Dermis microvascular lymphatic vessel endothelial cell (primary cell): Measurements from ENCODE around the gene NCLN. TPM values are rescaled to one million over a fixed set of nuclear protein-coding genes. Genes with fewer than 3 reads are reported as not detected.

Source experiments
- DNase-seq, 2 donors: peaks; one replicate each; pipeline versions ENCODE4 v3.0.0 to v3.0.0-alpha.2; 2010; ENCODE audit warnings: low read depth in 2 of 2
- total RNA-seq: library from RNA; depleted of rRNA; stranded (reverse); fragments of >200 nt; gene quantifications from 2 replicates; pipeline ENCODE4 v1.2.1, GENCODE V29; 2014

NCLN gene, protein sequence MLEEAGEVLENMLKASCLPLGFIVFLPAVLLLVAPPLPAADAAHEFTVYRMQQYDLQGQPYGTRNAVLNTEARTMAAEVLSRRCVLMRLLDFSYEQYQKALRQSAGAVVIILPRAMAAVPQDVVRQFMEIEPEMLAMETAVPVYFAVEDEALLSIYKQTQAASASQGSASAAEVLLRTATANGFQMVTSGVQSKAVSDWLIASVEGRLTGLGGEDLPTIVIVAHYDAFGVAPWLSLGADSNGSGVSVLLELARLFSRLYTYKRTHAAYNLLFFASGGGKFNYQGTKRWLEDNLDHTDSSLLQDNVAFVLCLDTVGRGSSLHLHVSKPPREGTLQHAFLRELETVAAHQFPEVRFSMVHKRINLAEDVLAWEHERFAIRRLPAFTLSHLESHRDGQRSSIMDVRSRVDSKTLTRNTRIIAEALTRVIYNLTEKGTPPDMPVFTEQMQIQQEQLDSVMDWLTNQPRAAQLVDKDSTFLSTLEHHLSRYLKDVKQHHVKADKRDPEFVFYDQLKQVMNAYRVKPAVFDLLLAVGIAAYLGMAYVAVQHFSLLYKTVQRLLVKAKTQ
- 33.2 and 45.0 TPM in 2 replicates for total RNA-seq

- DNase-seq, result peak; percentile 90 to 96
These were observed at the start of gene NCLN for GRCh38 chr19:3185461-3186159. Gene NCLN (plus strand): TSS chr19:3185930. CDS start chr19:3186031, 101 bp downstream.

DNA sequence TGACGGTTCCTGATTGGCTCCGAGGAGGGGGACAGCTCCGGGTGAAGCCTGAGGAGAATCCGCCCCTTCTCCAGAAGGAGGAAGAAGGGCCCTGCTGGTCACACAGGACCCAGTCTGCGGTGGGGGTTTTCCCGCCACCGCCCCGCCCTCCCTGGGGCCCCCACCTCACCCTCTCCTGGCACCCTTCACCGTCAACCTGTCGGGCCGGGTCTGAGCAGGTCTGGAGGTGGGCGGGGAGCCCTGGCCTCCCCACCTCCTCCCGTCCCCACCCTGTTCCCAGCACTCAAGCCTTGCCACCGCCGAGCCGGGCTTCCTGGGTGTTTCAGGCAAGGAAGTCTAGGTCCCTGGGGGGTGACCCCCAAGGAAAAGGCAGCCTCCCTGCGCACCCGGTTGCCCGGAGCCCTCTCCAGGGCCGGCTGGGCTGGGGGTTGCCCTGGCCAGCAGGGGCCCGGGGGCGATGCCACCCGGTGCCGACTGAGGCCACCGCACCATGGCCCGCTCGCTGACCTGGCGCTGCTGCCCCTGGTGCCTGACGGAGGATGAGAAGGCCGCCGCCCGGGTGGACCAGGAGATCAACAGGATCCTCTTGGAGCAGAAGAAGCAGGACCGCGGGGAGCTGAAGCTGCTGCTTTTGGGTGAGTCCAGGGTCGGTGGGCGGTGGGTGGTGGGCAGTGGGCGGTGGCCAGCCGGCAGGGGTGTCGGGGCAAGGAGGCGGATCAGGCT, 49.6 kb upstream of the NCLN start, which contains the start of gene GNA15:
Gene GNA15, plus strand, starts transcription at position 73 of the 723 bp plus-strand sequence. Its CDS starts 418 bp downstream, at position 491.
- DNase-seq, result no peak

DNA sequence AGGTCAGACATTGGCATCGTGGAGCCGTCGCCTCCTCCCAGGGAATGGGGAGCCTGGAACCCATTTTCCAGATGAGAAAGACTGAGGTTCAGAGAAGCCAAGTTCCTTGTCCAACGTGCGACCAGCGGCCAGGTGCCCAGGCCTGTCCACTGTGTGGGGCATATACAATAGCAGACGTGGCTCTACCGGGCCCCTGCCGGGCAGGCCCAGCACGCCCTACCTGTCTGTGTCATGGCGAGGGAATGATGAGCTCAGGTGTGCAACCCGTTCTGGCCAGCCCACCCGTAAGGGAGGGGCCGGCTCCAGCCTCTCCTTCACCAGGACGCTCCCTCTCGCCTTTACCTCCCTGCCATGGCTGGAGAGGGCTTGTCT, 49.1 kb upstream of the NCLN start:
- DNase-seq, result no peak

DNA sequence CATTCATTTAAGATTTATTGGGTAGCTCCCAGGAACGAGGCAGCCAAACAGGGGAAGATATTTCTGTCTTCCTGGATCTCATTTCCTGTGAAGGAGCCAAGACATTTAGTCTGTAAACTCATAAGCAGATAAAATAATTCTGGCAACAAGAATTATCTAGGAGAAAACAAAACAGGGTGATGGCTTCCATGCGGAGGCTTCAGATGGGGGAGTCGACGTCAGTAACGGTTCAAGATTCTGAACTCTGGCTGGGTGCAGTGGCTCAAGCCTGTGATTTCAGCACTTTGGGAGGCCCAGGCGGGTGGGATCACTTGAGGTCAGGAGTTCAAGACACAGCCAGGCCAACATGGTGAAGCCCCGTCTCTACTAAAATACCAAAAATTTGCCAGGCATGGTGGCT, 48.6 kb upstream of the NCLN start:
- DNase-seq, result no peak

DNA sequence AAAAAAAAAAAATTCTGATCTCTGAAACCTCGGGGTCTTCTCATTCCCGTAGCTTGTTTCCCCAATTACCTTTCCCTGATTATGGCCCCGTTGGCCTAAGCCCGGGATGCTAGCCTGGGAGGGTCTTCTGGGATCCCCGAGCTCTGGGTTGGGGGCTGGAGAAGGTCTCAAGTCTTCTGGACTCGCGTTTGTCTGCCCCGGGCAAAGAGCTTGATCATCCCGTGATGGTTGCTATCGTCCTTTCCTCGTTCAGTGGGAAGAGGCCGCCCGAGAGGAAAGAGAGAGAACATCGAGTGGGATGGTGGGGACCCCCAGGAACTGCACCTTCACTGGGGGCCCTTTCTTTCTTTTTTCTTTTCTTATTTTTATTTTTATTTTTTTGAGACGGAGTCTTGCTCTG, 47.5 kb upstream of the NCLN start:
- no peak for DNase-seq

GRCh38 chr19:3140667-3141038, 45.1 kb upstream of the NCLN start:
- DNase-seq, result peak in 1 of 2 donors; percentile 38

DNA sequence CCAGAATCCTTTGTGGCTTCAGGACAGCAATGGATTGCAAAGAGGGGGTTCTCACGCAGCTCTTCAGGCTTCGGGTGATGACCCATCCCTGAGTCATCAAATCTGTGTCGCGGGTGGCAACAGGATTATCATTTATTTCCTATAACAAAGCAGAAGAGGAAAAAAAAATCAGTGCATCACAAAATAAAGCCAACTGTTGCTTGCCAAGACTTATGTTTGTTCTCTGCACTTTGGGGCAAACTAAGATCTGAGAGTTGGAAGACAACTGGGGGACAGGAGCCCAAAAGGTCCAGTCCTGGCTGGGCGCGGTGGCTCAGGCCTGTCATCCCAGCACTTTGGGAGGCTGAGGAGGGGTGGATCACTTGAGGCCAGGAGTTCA, 43.4 kb upstream of the NCLN start:
- DNase-seq, result peak; percentile 90

DNA sequence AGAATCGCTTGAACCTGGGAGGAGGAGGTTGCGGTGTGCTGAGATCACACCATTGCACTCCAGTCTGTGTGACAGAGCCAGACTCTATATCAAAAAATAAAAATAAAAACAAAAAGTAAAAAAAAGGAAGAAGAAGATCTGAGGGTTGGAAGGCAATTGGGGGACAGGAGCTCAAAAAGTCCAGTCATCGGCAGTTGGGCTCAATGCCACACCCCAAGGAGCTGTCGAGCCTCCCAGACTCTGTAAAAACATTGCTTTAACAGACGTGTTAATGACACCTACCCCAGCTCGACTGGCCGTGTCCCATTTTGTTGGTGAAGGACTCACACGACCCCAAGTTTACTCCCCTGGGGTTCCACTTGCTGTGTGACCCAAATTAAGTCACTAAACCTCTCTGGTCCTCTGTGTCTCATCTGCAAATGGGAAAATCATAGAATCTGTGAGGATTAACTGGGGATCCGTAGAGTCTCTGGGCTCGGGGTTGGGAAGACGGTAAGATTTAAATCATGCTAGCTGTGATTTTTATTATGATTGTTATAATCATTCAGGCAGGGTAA, 42.9 kb upstream of the NCLN start:
- DNase-seq, result no peak

- no peak for DNase-seq
These were observed 39.6 kb upstream of the NCLN start for GRCh38 chr19:3145909-3146676.

DNA sequence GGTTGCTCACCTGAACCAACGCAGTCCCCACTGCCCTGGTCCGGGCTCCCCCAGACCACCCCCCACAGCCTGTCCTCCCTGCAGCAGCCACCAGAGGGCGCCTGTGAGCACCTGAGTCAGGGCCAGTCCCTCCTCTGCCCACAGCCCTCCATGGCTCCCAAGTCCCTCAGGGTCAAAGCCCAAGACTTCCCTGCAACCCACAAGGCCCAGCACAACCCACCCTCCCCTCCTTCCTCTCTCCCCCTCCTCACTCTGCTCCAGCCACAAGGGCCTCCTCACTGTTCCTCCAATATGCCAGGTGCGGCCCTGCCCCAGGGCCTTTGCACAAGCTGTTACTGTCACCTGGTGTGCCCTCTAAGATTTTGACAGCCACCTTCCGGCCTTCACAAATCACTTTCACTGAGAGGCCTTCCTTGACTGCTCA, 39.0 kb upstream of the NCLN start:
- peak in 1 of 2 donors; percentile 30 for DNase-seq

DNA sequence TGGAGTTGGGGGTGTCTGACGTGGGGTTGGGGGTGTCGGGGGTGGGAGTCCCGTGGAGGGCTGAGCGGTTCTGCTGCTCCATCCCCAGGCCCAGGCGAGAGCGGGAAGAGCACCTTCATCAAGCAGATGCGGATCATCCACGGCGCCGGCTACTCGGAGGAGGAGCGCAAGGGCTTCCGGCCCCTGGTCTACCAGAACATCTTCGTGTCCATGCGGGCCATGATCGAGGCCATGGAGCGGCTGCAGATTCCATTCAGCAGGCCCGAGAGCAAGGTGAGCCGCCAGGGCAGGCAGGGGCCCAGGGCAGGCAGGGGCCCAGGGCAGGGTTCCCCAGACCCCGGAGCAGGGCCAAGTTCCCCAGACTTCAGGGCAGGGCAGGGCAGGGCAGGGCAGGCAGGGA, 37.2 kb upstream of the NCLN start:
- no peak for DNase-seq

- DNase-seq, result no peak
These were observed 36.6 kb upstream of the NCLN start for GRCh38 chr19:3149089-3149488.

DNA sequence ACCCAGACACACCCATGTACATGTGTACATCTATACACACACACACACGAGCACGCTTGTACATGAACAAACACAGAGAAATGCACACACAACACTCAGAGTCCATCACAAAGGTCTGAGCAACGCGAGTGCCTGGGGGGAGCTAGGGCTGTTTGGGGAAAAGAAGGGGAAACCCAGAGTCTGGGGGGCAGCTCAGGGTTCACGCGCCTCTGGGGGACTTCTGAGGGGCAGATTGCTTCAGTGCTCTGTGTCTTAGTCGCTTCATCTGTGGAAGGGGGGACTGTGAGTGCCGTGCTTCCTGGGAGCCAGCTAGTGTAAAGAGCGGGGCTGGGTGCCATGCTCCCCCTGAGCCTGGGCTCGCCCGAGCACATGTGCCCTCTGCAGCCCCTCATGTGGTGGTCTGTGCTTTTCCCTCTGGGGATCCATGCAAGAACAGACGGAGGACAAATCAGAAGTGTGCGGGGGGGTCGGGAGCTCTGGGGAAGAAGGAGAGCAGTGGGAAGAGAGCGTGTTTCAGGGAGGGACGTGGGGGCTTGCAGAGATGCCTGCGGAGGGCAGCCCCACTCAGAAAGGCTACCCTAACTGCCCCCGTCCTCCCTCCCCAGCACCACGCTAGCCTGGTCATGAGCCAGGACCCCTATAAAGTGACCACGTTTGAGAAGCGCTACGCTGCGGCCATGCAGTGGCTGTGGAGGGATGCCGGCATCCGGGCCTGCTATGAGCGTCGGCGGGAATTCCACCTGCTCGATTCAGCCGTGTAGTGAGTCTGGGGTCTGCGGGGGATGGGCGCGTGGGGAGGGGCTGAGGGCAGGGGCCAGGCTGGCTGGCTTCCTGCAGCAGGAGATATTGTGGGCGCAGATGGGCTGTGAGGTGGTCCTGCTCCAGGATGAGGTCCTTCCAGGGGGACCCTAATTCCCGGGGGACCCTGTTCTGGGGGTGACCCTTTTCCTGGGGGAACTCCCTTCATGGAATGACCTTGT, 35.9 kb upstream of the NCLN start:
- DNase-seq, result no peak

DNA sequence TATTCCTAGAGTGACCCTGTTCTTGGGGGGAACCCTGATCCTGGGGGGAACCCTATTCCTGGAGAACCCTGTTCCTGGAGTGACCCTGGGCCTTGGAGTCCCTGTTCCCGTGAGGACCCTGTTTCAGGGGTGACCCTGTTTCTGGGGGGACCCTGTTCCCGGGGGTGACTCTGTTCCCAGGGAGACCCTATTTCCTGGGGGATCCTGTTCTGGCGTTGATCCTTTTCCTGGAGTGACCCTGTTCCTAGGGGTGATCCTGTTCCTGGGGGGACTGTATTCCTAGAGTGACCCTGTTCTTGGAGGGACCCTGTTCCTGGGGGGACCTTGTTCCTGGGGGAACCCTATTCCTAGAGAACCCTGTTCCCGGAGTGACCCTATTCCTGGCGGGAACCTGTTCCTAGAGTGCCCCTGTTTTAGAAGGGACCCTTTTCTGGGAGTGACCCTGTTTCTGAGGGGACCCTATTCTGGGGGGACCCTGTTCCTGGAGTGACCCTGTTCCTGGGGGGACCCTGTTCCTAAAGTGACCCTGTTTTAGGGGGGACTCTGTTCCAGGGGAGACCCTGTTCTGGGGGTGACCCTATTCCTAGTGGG, 34.9 kb upstream of the NCLN start:
- no peak for DNase-seq

GRCh38 chr19:3151563-3152418, 33.9 kb upstream of the NCLN start:
- peak; percentile 24 to 42 for DNase-seq

- no peak for DNase-seq
These were observed 33.3 kb upstream of the NCLN start for GRCh38 chr19:3152419-3152780.

DNA sequence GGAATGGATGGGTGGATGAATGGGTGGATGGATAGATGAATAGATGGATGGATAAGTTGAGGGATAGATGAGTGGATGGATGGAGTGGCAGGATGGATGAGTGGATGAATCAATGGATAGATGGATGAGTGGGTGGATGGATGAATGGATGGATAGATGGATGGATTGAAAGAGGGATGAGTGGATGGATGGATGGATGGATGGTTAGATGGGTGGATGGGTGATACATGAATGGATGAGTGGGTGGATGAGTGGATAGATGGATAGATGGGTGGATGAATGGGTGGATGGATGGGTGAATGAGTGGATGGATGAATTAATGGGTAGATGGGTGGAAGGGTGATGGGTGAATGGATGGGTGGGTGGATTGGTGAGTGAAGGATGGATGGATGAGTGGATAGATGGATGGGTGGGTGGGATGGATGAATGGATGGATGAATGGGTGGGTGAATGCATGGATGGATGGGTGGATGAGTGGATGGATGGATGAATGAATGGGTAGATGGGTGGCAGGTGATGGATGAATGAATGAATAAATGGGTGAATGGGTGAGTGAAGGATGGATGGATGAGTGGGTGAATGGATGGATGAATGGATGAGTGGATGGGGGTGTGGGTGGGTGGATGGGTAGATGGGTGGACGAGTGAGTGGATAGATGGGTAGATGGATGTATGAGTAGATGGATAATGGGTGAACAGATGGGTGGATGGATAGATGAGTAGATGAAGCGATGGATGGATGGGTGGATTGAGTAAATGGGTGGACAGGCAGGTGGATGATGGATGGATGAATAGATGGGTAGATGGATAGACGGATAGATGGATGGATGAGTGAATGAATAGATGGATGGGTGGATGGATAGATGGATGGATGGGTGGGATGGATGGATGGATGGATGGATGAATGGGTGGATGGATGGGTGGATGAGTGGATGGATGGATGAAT, 32.2 kb upstream of the NCLN start:
- no peak for DNase-seq
